MM.1S (cell line): ENCODE data around the gene JPH4.

ENCODE experiments used
- DNase-seq: peaks from one replicate; pipeline ENCODE4 v3.0.0-alpha.2; 2015
- H2AFZ ChIP-seq: fragments of 300-600 bp; sonication (generic); 2 replicates; pipeline ENCODE4 v1.6.0; 2016; ENCODE audit warnings: antibody characterized with exemption, low read length
- H3F3A ChIP-seq: fragments of 300-600 bp; sonication (generic); 2 replicates; pipeline ENCODE4 v1.6.1; 2016; ENCODE audit warnings: mild to moderate bottlenecking, antibody characterized with exemption, low read length, moderate library complexity, mixed read lengths; ENCODE audit not compliant: insufficient read depth
- H3K27ac ChIP-seq: fragments of 300-600 bp; sonication (generic); 2 replicates; pipeline ENCODE4 v1.5.1; 2016; ENCODE audit warnings: mild to moderate bottlenecking, low read length
- H3K27me3 ChIP-seq: fragments of 300-600 bp; sonication (generic); replicated peaks from 2 replicates; pipeline ENCODE4 v1.6.0; 2016; ENCODE audit warnings: low read length; ENCODE audit not compliant: insufficient read depth
- H3K36me3 ChIP-seq: fragments of 300-600 bp; sonication (generic); replicated peaks from 2 replicates; pipeline ENCODE4 v1.6.1; 2016; ENCODE audit warnings: mild to moderate bottlenecking, low read length, mixed read lengths; ENCODE audit not compliant: insufficient read depth
- H3K4me1 ChIP-seq: fragments of 300-600 bp; sonication (generic); 2 replicates; pipeline ENCODE4 v1.6.1; 2016; ENCODE audit warnings: low read length, mixed read lengths
- H3K4me2 ChIP-seq: fragments of 300-600 bp; sonication (generic); 2 replicates; pipeline ENCODE4 v1.6.0; 2016; ENCODE audit warnings: low read depth, low read length
- H3K4me3 ChIP-seq: fragments of 300-600 bp; sonication (generic); 2 replicates; pipeline ENCODE4 v1.5.1; 2016; ENCODE audit warnings: low read length, mixed read lengths
- H3K79me2 ChIP-seq: fragments of 300-600 bp; sonication (generic); 2 replicates; pipeline ENCODE4 v1.6.1; 2016; ENCODE audit warnings: mixed run types, low read length, mixed read lengths
- H3K9ac ChIP-seq: fragments of 300-600 bp; sonication (generic); 2 replicates; pipeline ENCODE4 v1.6.1; 2016; ENCODE audit warnings: low read length, mixed read lengths
- H3K9me2 ChIP-seq: fragments of 300-600 bp; sonication (generic); replicated peaks from 2 replicates; pipeline ENCODE4 v1.6.1; 2016; ENCODE audit warnings: mild to moderate bottlenecking, low read length, mixed read lengths; ENCODE audit not compliant: insufficient read depth
- H3K9me3 ChIP-seq: fragments of 300-600 bp; sonication (generic); replicated peaks from 2 replicates; pipeline ENCODE4 v1.6.1; 2016; ENCODE audit warnings: mild to moderate bottlenecking, low read length, mixed read lengths; ENCODE audit not compliant: insufficient read depth
- H4K20me1 ChIP-seq: fragments of 300-600 bp; sonication (generic); 2 replicates; pipeline ENCODE4 v1.6.1; 2016; ENCODE audit warnings: mild to moderate bottlenecking, low read length, moderate library complexity, mixed read lengths; ENCODE audit not compliant: insufficient read depth
- CTCF ChIP-seq: fragments of 300-600 bp; sonication (generic); IDR thresholded peaks from 2 replicates; pipeline ENCODE4 v1.5.1; 2016; ENCODE audit warnings: antibody characterized with exemption, low read length, mixed read lengths
- EZH2 ChIP-seq: fragments of 300-600 bp; sonication (generic); optimal IDR thresholded peaks from 2 replicates; pipeline ENCODE3; 2017; ENCODE audit warnings: low read depth, mild to moderate bottlenecking, antibody characterized with exemption, low read length, mixed read lengths
- EZH2phosphoT487 ChIP-seq: fragments of 300-600 bp; sonication (generic); IDR thresholded peaks from 2 replicates; pipeline ENCODE4 v1.6.1; 2018; ENCODE audit warnings: antibody characterized with exemption, low read length

JPH4 gene

GRCh38 chr14:23568600-23569331, 9.8 kb downstream of the JPH4 start:
- no peaks in the 10 kb centered on the region for H3K4me1 ChIP-seq
- H3K9me2 ChIP-seq: no peaks in the 10 kb centered on the region
- no peaks in the 10 kb centered on the region for H3K36me3 ChIP-seq
- H3K4me3 ChIP-seq: no peak overlapping the region
- H3K9ac ChIP-seq: no peak overlapping the region
- H3K27ac ChIP-seq: no peak overlapping the region
- H3K9me3 ChIP-seq: no peaks in the 10 kb centered on the region
- no peaks in the 10 kb centered on the region for H4K20me1 ChIP-seq
- no peak overlapping the region for H2AFZ ChIP-seq
- no peak overlapping the region for H3K4me2 ChIP-seq
- no peak for DNase-seq
- TF ChIP-seq CTCF: no peak
- TF ChIP-seq EZH2: no peak
- TF ChIP-seq EZH2phosphoT487: no peak
- no peaks in the 10 kb centered on the region for H3K27me3 ChIP-seq
- H3K79me2 ChIP-seq: 0 out of 2 replicates have a peak, but pooled peaks cover 8% of the 10 kb centered on the region
- H3F3A ChIP-seq: no peaks in the 10 kb centered on the region

GRCh38 chr14:23568021-23568599, 10.5 kb downstream of the JPH4 start:
- peak overlapping the region; percentile 21; the same call in 1 of the 2 replicates for H3K4me2 ChIP-seq
- 0 out of 2 replicates have a peak, but pooled peaks cover 8% of the 10 kb centered on the region for H3K79me2 ChIP-seq
- TF ChIP-seq EZH2 (no peak), CTCF (no peak), EZH2phosphoT487 (no peak)
- H3K27ac ChIP-seq: no peak overlapping the region
- no peaks in the 10 kb centered on the region for H3K9me2 ChIP-seq
- no peaks in the 10 kb centered on the region for H3F3A ChIP-seq
- peak overlapping the region; percentile 81; the same call in 1 of the 2 replicates for H3K4me3 ChIP-seq
- H3K4me1 ChIP-seq: no peaks in the 10 kb centered on the region
- no peaks in the 10 kb centered on the region for H4K20me1 ChIP-seq
- H3K9me3 ChIP-seq: no peaks in the 10 kb centered on the region
- DNase-seq: no peak
- H3K27me3 ChIP-seq: no peaks in the 10 kb centered on the region
- peak overlapping the region; percentile 46; the same call in 1 of the 2 replicates for H3K9ac ChIP-seq
- H2AFZ ChIP-seq: 0 out of 2 replicates have a peak overlapping the region, but pooled peaks have one; percentile 79
- no peaks in the 10 kb centered on the region for H3K36me3 ChIP-seq

GRCh38 chr14:23567186-23568020, 11.2 kb downstream of the JPH4 start, which contains the start of gene AP1G2:
Gene AP1G2, minus strand, starts transcription at chr14:23567791. Its CDS starts 477 bp downstream, at chr14:23567314.
- no peaks in the 10 kb centered on the region for H3K4me1 ChIP-seq
- H3K9ac ChIP-seq: peak within 1 kb of the TSS; percentile 46; the same call in 1 of the 2 replicates
- no peaks in the 10 kb centered on the region for H3K9me3 ChIP-seq
- peak within 1 kb of the TSS; percentile 79; the same call in 1 of the 2 replicates for H2AFZ ChIP-seq
- peak within 1 kb of the TSS; percentile 73; the same call in 1 of the 2 replicates for H3K4me2 ChIP-seq
- peak; percentile 77 for DNase-seq
- TF ChIP-seq CTCF: no peak
- no peak for TF ChIP-seq EZH2phosphoT487
- peak within 1 kb of the TSS; percentile 19; the same call in 1 of the 2 replicates for H3K27ac ChIP-seq
- H3K36me3 ChIP-seq: no peaks in the 10 kb centered on the region
- no peaks in the 10 kb centered on the region for H3K9me2 ChIP-seq
- H3K4me3 ChIP-seq: peak within 1 kb of the TSS; percentile 81
- H3F3A ChIP-seq: no peaks in the 10 kb centered on the region
- no peaks in the 10 kb centered on the region for H3K27me3 ChIP-seq
- H4K20me1 ChIP-seq: no peaks in the 10 kb centered on the region
- 0 out of 2 replicates have a peak, but pooled peaks cover 8% of the 10 kb centered on the region for H3K79me2 ChIP-seq
